ENCODE results near the gene RUSF1.
"Not testable (repeated sequence)": the region's sequence is repeated elsewhere in the genome, so short reads cannot be mapped to it uniquely, and the experiment has no call there.

Gene RUSF1

DNA sequence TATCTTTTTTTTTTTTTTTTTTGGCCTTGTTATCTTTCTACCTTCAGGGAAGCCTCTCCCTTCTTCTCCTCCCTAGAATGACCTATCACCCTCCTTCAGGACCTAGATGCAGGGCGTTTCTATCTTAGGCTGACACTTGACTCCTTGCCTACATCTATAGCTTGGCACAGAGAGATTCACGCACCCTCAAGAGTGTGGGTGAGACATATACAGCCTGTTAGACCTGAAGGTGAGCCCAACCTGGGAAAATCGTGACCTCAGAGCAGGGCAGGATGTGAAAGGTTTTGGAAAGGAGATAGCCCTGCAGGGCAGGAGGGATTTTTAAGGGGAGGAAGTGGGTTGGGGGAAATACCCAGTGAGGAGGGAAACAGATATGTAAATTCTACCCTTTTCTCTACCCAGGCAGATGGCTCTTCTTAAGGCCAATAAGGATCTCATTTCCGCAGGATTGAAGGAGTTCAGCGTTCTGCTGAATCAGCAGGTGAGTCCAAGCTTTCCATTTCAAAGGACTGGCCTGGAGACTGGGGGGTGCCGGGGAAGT is 19.6 kb upstream of the RUSF1 start, which contains the start of gene AHSP:
AHSP (plus strand) TSS at position 167 of the 541 bp plus-strand sequence; CDS start at position 407, 240 bp downstream.
- H3K27ac ChIP-seq = no peak within 1 kb of the TSS
- no peak for DNase-seq (ENCODE audit: low spot score)
- TF ChIP-seq, protein P1, sequence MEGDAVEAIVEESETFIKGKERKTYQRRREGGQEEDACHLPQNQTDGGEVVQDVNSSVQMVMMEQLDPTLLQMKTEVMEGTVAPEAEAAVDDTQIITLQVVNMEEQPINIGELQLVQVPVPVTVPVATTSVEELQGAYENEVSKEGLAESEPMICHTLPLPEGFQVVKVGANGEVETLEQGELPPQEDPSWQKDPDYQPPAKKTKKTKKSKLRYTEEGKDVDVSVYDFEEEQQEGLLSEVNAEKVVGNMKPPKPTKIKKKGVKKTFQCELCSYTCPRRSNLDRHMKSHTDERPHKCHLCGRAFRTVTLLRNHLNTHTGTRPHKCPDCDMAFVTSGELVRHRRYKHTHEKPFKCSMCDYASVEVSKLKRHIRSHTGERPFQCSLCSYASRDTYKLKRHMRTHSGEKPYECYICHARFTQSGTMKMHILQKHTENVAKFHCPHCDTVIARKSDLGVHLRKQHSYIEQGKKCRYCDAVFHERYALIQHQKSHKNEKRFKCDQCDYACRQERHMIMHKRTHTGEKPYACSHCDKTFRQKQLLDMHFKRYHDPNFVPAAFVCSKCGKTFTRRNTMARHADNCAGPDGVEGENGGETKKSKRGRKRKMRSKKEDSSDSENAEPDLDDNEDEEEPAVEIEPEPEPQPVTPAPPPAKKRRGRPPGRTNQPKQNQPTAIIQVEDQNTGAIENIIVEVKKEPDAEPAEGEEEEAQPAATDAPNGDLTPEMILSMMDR (IDR thresholded peaks at IDR 0.05) = no peak
- peak within 1 kb of the TSS; percentile 68 for H3K4me3 ChIP-seq

DNA sequence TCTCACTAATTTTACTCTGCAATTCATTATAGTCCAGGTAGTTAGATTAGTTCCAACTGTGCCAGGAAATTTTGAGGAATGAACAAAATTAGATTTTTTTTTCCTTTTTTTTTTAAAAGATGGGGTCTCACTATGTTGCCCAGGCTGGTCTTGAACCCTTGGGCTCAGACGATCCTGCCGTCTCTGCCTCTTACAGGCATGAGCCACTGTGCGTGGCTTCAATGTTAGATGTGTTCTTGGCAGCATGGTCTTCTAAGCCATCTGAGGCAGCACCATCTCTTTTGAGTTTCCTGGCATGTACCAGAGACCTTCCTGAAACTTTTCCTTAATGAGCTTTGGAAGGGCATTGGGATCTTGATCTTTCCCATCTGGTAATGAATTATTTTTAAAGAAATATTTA is 16.9 kb upstream of the RUSF1 start:
- TF ChIP-seq, protein P1 (IDR thresholded peaks at IDR 0.05) = no peak
- Histone ChIP-seq H3K27ac (no peak overlapping the region), H3K4me3 (no peak overlapping the region)
- no peak for DNase-seq (ENCODE audit: low spot score)

GRCh38 chr16:31523768-31524167 is 15.6 kb upstream of the RUSF1 start:
- not testable (repeated sequence) for H3K4me3 ChIP-seq; DNase-seq (ENCODE audit: low spot score); H3K27ac ChIP-seq

DNA sequence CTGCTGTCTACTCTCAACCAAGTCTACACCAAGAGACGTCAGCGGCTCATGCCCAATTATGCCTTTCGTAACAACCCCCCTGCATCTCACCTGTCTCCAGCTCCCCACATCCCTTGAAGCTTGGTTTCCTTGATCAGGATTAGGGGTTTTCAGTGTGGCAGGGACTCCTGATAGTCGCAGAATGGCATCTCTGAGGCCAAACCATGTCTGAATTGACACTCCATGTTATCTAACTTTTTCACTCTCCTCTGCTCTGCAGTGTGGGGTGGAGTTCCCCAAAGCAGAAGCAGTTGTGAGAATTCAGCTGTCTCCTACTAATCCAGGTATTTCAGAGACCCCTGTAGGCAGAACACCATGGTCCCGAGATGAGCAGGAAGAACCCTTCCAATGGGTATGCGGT is 13.9 kb upstream of the RUSF1 start:
- DNase-seq (ENCODE audit: low spot score) = no peak
- TF ChIP-seq, protein P1 (IDR thresholded peaks at IDR 0.05) = no peak
- Histone ChIP-seq H3K27ac (no peak overlapping the region), H3K4me3 (no peak overlapping the region)

GRCh38 chr16:31521368-31521767 is 13.2 kb upstream of the RUSF1 start:
- Histone ChIP-seq H3K4me3 (no peak overlapping the region), H3K27ac (no peak overlapping the region)
- no peak for DNase-seq (ENCODE audit: low spot score)
- TF ChIP-seq, protein P1 (IDR thresholded peaks at IDR 0.05) = no peak

GRCh38 chr16:31519759-31520431 is 11.7 kb upstream of the RUSF1 start:
- TF ChIP-seq, protein P1 (IDR thresholded peaks at IDR 0.05) = no peak

GRCh38 chr16:31517800-31518402 is 9.7 kb upstream of the RUSF1 start:
- H3K27ac ChIP-seq = no peak overlapping the region
- TF ChIP-seq, protein P1 (IDR thresholded peaks at IDR 0.05) = no peak
- DNase-seq (ENCODE audit: low spot score) = no peak

More at GRCh38 chr16:31519759-31520431, 11.7 kb upstream of the RUSF1 start:
- DNase-seq (ENCODE audit: low spot score) = no peak
- no peak overlapping the region for H3K27ac ChIP-seq
- no peak overlapping the region for H3K4me3 ChIP-seq

More at GRCh38 chr16:31517800-31518402, 9.7 kb upstream of the RUSF1 start:
- H3K4me3 ChIP-seq = no peak overlapping the region
